Activated naive CD4-positive, alpha-beta T cell treated with anti-CD3 and anti-CD28 coated beads, Interleukin-2, amount 10 ng/mL, durations not matched to agents 7 days and 5 days (primary cell): ENCODE measurements around the gene OPTN.
"Not testable (repeated sequence)": the region's sequence is repeated elsewhere in the genome, so short reads cannot be mapped to it uniquely, and the experiment has no call there.

Source experiments
- CTCF ChIA-PET: fragments of 350-600 bp; sonication (Branson Sonifier 250); formaldehyde crosslinking; loops from one replicate; lab custom pipeline; 2021; ENCODE audit warnings: antibody characterized with exemption; lab: Charles Lee
- DNase-seq: peaks from one replicate; pipeline ENCODE4 v3.0.0-alpha.2; 2020
- H3K27ac Mint-ChIP-seq: one replicate; pipeline ENCODE4 v1.8.0; 2021; ENCODE audit warnings: mild to moderate bottlenecking, moderate library complexity, mixed read lengths
- H3K27me3 Mint-ChIP-seq: one replicate; pipeline ENCODE4 v1.8.0; 2021; ENCODE audit warnings: mild to moderate bottlenecking, mixed read lengths
- H3K36me3 Mint-ChIP-seq: one replicate; pipeline ENCODE4 v1.8.0; 2021; ENCODE audit warnings: mixed read lengths
- H3K4me1 Mint-ChIP-seq: one replicate; pipeline ENCODE4 v1.8.0; 2021; ENCODE audit warnings: mixed read lengths
- H3K4me3 Mint-ChIP-seq: one replicate; pipeline ENCODE4 v1.8.0; 2021; ENCODE audit warnings: mild to moderate bottlenecking, moderate library complexity, mixed read lengths
- H3K9me3 Mint-ChIP-seq: one replicate; pipeline ENCODE4 v1.8.0; 2021; ENCODE audit warnings: mixed read lengths

OPTN gene

DNA sequence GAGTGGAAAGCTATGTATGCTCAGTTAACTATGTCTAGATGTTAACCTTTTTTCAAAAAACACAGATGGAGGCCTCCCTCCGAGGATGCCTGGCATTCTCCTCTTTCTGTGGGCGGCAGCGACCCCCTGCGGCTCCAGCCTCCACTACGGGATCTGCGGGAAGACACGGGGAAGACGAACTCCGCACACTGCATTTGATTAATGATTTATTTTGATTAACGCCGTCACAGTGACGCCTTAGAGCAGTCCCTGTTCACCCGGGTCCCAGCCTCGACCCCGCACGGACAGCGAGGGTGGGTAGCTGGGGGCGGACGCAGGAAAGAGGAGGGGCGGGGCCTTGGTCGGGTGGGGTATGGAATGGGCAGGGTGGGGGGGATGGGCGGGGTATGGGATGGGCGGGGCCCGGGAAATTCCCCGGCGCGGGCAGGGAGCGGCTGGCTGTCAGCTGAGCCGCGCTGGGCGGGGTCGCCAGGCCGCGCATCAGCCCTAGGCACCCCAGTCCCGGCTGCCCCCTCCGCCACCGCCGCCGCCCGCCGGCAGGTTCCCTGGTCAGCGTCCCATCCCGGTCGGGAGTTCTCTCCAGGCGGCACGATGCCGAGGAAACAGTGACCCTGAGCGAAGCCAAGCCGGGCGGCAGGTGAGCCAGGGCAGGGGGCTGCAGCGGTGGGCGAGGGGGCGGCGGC, at the start of gene OPTN:
TSS of gene OPTN (plus strand) at position 498 of the 683 bp plus-strand sequence. CDS start 8,960 bp downstream, outside the sequence.
- peak within 1 kb of the TSS; percentile 98 for H3K27ac Mint-ChIP-seq
- DNase-seq, result peak; percentile 84
- CTCF ChIA-PET, result interaction anchor here (0.6 to 1.4 kb wide), 13 partner anchors 8 to 892 kb away, joined by 3 to 7 read pairs (median 3); partner anchors contain the start of gene MCM10
- H3K27me3 Mint-ChIP-seq, result peaks cover 15% of the 10 kb centered on the region
- no peaks in the 10 kb centered on the region for H3K9me3 Mint-ChIP-seq
- peaks cover 27% of the 10 kb centered on the region for H3K36me3 Mint-ChIP-seq
- peaks cover 54% of the 10 kb centered on the region for H3K4me1 Mint-ChIP-seq
- H3K4me3 Mint-ChIP-seq, result peak within 1 kb of the TSS; percentile 88

DNA sequence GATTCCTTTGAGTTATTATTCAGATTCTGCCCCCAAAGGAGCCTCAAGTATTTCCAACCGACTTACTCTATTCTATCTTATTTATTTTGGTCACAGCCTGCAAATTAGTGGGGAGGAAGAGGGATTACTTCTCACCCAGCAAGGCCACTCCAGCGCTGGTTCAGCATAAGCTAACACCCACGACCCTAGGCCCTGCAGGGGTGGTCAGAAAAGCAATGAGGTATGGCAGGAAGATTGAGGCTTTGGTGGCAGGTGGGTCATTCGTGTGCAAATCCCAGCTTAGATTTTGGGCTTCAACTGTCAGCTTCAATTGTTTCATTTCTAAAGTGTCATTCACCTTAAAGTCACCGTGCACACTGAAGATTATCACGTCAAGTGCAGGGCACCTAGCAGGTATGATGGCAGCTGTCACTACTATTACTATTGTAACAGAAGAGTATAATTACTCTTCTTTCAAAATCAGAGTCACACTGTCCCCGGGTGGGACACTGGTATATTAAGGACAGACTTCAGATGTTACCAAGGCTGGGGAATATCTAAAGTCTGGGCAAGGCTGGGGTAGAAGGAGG, 48.8 kb upstream of the OPTN start:
- H3K27me3 Mint-ChIP-seq, result peaks cover 13% of the 10 kb centered on the region
- H3K36me3 Mint-ChIP-seq, result no peaks in the 10 kb centered on the region
- no peak for DNase-seq
- H3K4me3 Mint-ChIP-seq, result no peak overlapping the region
- H3K27ac Mint-ChIP-seq, result no peak overlapping the region
- no peaks in the 10 kb centered on the region for H3K4me1 Mint-ChIP-seq
- CTCF ChIA-PET, result interaction anchor here (0.7 to 0.8 kb wide), 2 partner anchors 30 to 268 kb away, joined by 3 read pairs; no protein-coding TSS in a partner anchor
- no peaks in the 10 kb centered on the region for H3K9me3 Mint-ChIP-seq

DNA sequence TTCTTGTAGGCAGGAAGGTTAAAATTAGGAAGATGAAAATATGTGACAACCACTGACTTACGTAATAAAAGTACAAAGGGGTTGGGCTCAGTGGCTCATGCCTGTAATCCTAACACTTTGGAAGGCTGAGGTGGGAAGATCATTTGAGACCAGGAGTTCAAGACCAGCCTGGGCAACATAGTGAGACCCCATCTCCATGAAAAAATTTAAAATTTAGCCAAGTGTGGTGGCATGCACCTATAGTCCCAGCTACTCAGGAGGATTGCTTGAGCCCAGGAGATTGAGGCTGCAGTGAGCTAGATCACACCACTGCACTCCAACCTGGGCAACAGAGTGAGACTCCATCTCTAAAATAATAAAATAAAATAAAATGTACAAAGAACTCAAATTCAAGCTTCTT, 46.8 kb upstream of the OPTN start:
- DNase-seq, H3K27me3 Mint-ChIP-seq, H3K4me1 Mint-ChIP-seq, H3K4me3 Mint-ChIP-seq, CTCF ChIA-PET, H3K9me3 Mint-ChIP-seq, H3K27ac Mint-ChIP-seq, H3K36me3 Mint-ChIP-seq: not testable (repeated sequence)

DNA sequence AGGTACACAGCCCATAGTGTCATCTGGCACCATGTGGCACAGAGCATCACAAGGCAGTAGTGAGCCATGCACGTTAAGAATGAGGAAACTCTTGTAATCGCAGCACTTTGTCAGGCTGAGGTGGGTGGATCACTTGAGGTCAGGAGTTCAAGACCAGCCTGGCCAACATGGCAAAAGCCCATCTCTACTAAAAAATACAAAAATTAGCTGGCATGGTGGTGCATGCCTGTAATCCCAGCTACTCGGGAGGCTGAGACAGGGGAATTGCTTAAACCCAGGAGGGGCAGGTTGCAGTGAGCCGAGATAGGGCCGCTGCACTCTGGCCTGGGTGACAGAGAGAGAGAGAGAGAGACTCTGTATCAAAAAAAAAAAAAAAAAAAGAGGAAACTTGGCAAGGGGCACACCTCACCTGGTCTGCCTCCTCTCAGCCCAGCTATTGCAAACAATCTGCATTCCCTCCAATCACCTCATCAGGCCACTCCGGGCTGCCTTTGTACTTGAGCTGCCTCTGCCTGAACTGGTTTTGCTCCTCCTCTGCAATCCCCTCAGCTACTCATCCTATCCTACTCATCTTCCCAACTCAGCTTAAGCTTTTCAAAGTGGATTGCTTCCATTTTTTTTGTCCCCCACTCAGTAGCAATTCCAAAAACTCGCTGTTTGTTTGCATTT, 46.0 kb upstream of the OPTN start:
- DNase-seq, result no peak
- H3K27ac Mint-ChIP-seq, result no peak overlapping the region
- peaks cover 8% of the 10 kb centered on the region for H3K27me3 Mint-ChIP-seq
- no peaks in the 10 kb centered on the region for H3K9me3 Mint-ChIP-seq
- no peaks in the 10 kb centered on the region for H3K4me1 Mint-ChIP-seq
- H3K36me3 Mint-ChIP-seq, result no peaks in the 10 kb centered on the region
- CTCF ChIA-PET, result no interaction called here
- no peak overlapping the region for H3K4me3 Mint-ChIP-seq

DNA sequence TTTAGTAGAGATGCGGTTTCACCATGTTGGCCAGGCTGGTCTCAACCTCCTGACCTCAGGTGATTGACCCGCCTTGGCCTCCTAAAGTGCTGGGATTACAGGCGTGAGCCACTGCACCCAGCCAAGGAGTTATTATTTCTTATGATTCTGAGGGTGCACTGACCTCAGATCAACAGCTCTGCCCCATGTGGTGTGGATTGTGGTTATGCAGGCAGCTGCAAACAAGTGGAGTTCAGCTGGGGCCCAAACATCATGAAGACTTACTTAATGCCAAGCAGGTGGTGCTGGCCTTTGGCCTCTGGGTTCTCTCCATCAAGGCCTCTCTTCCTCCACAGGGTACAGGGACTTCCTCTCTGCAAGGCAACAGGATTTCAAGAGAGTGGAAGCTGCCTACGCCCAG, 45.1 kb upstream of the OPTN start:
- no peak for DNase-seq
- Mint-ChIP-seq H3K36me3 (no peaks in the 10 kb centered on the region), H3K27me3 (peaks cover 8% of the 10 kb centered on the region), H3K4me3 (no peak overlapping the region), H3K9me3 (no peaks in the 10 kb centered on the region), H3K27ac (no peak overlapping the region), H3K4me1 (no peaks in the 10 kb centered on the region)
- CTCF ChIA-PET, result interaction anchor here (1.2 kb wide), 1 partner anchor 272 kb away, joined by 3 read pairs; no protein-coding TSS in a partner anchor

DNA sequence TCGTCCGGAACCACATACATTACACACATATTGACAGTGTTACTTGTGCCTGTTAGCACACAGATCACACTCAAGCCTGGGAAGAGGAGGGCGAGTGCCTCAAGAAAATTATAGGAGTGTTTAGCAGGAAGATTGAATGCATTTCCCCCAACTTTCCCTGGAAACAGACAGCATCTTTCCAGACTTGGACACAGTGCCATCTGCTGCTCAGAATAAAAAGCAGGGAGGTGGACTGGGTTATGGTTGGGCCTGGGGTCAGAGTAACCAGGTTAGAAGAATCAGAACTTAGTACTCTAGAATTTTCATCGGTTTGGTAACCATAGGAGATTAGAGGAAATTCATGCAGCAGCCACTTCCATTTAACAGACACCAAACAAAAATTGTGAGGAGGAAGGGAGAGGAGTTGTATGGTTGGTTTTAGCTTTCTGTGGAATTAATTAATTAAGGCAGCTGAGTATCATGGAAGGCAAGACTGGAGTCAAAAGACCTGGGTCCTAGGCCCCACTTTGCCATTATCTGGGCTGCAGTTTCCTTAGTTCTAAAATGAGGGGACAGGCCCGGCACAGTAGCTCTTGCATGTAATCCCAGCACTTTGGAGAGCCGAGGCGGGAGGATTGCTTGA, 43.4 kb upstream of the OPTN start:
- H3K36me3 Mint-ChIP-seq, result no peaks in the 10 kb centered on the region
- H3K27me3 Mint-ChIP-seq, result peaks cover 10% of the 10 kb centered on the region
- no peak for DNase-seq
- no peaks in the 10 kb centered on the region for H3K4me1 Mint-ChIP-seq
- CTCF ChIA-PET, result interaction anchor here (1.7 kb wide), 1 partner anchor 12 kb away, joined by 4 read pairs; no protein-coding TSS in a partner anchor
- no peak overlapping the region for H3K4me3 Mint-ChIP-seq
- H3K27ac Mint-ChIP-seq, result no peak overlapping the region
- H3K9me3 Mint-ChIP-seq, result no peaks in the 10 kb centered on the region

DNA sequence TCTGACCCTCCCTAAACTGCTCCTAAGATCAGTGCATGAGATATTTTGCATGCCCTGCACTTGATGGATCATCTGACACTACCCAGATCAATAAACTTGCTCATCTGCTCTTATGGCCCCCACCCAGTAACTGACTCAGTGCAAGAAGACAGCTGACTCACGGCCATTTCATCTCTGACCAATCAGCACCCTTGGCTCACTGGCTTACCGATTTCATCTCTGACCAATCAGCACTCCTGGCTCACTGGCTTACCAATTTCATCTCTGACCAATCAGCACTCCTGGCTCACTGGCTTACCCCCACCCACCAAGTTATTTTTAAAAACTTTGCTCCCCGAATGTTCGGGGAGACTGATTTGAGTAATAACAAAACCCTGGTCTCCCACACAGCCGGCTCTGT, 37.2 kb upstream of the OPTN start:
- Mint-ChIP-seq H3K27me3 (peaks cover 13% of the 10 kb centered on the region), H3K36me3 (no peaks in the 10 kb centered on the region), H3K9me3 (no peaks in the 10 kb centered on the region), H3K4me3 (no peak overlapping the region), H3K27ac (no peak overlapping the region), H3K4me1 (no peaks in the 10 kb centered on the region)
- CTCF ChIA-PET, result interaction anchor here (0.6 kb wide), 1 partner anchor 279 kb away, joined by 3 read pairs; no protein-coding TSS in a partner anchor
- no peak for DNase-seq

DNA sequence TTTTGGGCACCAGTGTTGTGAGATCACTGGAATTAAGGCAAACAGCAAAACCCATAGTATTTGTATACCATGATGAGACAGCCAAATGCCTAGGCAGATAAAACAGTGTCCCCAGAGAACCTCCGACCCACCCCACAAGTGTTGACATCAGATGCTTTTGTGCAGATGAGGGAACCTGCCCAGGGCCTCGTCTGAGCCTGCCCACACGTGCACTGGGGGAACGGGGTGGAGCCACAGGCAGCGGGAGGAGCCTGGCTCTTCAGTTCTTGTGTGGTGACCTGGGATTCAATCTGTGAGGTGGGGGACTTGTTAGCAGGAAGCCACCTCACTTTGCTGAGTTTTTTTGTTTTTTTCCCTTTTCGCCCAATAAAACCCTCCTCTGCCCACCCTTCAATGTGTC, 33.4 kb upstream of the OPTN start:
- Mint-ChIP-seq H3K27me3 (peaks cover 9% of the 10 kb centered on the region), H3K9me3 (no peaks in the 10 kb centered on the region), H3K4me1 (no peaks in the 10 kb centered on the region), H3K27ac (no peak overlapping the region), H3K4me3 (no peak overlapping the region), H3K36me3 (no peaks in the 10 kb centered on the region)
- DNase-seq, result no peak
- CTCF ChIA-PET, result interaction anchor here (0.6 kb wide), 1 partner anchor 787 kb away, joined by 3 read pairs; no protein-coding TSS in a partner anchor

DNA sequence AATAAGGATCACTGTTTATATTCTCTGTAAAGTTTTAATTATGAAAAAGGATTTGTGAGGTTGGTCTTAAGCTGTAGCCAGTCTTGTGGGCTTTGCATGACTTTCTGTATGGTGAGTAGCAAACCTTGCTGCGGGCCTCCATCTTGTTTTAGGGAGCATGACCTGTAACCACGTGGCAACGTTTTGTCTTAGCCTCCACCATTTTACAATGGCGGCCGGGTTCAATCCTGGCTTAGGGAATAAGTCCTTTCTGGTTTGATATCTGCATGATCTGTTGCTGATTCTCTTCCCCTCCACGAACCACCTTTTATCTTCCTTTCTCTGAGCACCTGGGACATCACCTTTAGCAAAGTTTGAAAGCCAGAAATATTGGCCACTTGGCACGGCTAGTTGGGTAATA, 32.5 kb upstream of the OPTN start:
- Mint-ChIP-seq H3K9me3 (no peaks in the 10 kb centered on the region), H3K36me3 (no peaks in the 10 kb centered on the region), H3K4me1 (no peaks in the 10 kb centered on the region), H3K27me3 (peaks cover 9% of the 10 kb centered on the region), H3K4me3 (no peak overlapping the region), H3K27ac (no peak overlapping the region)
- DNase-seq, result no peak
- CTCF ChIA-PET, result no interaction called here

DNA sequence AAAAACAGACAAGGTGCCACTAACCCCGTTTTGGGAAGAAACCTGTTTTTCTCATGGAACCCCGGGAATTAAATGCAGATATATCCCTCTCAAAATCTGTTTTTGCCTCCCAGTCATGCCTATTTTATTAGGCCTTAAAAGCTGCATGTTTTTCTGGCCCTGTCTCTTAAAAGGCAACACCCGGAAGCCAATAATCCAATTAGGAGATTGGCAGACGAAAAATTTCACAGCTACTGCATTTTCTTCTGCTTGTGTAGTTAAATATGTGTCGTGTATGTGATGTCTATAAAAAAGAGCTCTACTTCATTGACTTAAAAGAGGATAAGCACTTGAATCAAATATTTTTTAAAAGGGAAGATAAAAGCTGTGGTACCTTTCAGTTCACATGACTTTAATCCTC, 31.9 kb upstream of the OPTN start:
- peaks cover 4% of the 10 kb centered on the region for H3K27me3 Mint-ChIP-seq
- no peaks in the 10 kb centered on the region for H3K4me1 Mint-ChIP-seq
- no peak for DNase-seq
- no peak overlapping the region for H3K27ac Mint-ChIP-seq
- CTCF ChIA-PET, result no interaction called here
- H3K4me3 Mint-ChIP-seq, result no peak overlapping the region
- no peaks in the 10 kb centered on the region for H3K36me3 Mint-ChIP-seq
- no peaks in the 10 kb centered on the region for H3K9me3 Mint-ChIP-seq

DNA sequence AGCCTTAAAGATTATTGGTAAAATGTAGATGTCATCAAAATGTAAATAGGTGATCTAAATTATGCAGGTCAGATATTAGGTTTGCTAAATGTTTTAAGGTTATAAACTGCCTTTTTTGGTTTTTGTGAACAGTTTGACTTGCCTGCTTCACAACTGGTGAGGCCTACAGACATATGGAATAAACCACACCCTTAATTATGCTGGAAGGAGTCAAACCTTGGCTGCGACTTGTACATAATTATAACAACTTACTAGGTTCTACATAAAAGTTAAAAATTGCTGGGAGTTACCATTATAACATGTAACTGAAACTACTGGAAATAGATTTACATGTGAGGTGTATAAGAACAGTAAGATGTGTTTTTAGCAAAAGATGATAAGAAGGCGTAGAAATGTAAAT, 31.5 kb upstream of the OPTN start:
- peaks cover 4% of the 10 kb centered on the region for H3K27me3 Mint-ChIP-seq
- CTCF ChIA-PET, result no interaction called here

DNA sequence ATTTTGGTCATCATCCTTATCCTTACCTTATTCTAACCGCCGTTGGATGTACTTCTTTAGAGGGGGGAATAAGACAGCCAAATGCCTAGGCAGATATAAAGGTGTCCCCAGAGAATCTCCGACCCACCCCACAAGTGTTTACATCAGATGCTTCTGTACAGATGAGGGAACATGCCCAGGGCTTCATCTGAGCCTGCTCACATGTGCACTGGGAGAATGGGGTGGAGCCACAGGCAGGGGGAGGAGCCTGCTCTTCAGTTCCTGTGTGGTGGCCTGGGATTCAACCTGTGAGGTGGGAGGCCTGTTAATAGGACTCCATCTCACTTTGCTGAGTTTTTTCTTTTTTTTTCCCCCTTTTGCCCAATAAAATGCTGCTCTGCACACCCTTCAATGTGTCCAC, 27.6 kb upstream of the OPTN start:
- CTCF ChIA-PET, result interaction anchor here (1.4 kb wide), 1 partner anchor 10 kb away, joined by 6 read pairs; no protein-coding TSS in a partner anchor
- Mint-ChIP-seq H3K27ac (no peak overlapping the region), H3K27me3 (peaks cover 16% of the 10 kb centered on the region), H3K4me3 (no peak overlapping the region), H3K4me1 (no peaks in the 10 kb centered on the region), H3K36me3 (no peaks in the 10 kb centered on the region), H3K9me3 (no peaks in the 10 kb centered on the region)
- DNase-seq, result no peak

More for the DNA sequence above, 31.5 kb upstream of the OPTN start:
- no peak overlapping the region for H3K27ac Mint-ChIP-seq
- DNase-seq, result no peak
- H3K36me3 Mint-ChIP-seq, result no peaks in the 10 kb centered on the region
- H3K4me1 Mint-ChIP-seq, result no peaks in the 10 kb centered on the region
- no peak overlapping the region for H3K4me3 Mint-ChIP-seq
- H3K9me3 Mint-ChIP-seq, result no peaks in the 10 kb centered on the region

DNA sequence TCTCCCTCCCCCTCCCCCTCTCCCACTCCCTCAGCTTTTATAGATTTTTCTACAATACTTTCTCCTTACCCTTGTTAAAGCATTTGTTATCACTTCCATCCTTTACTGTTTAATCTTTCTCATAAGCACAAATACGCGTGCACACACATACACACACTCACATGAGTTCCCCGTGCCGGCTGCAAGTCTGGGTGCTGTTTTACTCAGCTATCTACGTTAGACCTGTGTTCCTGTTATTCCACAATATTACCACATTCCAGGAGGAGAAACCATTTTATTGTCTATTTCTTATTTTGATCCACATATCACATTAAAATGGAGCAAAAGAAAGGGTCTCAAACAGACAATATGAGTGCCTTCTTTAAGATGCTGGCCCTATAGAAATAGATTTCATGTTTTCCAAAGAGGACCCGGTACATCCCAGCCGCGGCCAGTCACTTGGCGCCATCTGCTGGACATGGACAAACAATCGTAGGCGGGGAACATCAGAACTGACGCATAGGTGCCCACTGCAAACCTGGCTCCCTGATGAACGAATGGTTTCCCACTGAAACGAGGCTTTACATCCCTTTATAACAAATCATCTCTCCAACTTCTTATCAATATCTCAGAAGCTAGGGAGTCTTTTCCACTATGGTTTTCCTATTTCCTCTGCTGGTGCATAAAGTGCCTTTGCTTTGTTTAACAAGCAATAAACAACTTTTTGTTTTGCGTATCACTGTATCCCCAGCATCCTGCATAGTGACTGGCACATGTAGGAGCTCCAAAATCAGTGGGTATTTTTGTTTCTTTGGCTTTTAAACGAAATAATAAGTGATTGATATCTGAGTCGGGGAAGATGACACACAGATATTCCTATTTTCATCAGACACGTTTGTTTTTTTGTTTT, 25.2 kb upstream of the OPTN start:
- peak; percentile 70 for DNase-seq
- Mint-ChIP-seq H3K36me3 (no peaks in the 10 kb centered on the region), H3K4me3 (no peak overlapping the region), H3K27me3 (peaks cover 16% of the 10 kb centered on the region), H3K4me1 (no peaks in the 10 kb centered on the region), H3K9me3 (peaks cover 12% of the 10 kb centered on the region), H3K27ac (no peak overlapping the region)
- CTCF ChIA-PET, result interaction anchor here (0.6 to 2.4 kb wide), 10 partner anchors 8 to 823 kb away, joined by 3 to 8 read pairs (median 3); no protein-coding TSS in a partner anchor
